Sigmoid colon (tissue), 4 donors: ENCODE results near the gene TIMP3.

Experiments
- CTCF ChIP-seq, 4 experiments: fragments of 450-650 bp in 3 of 4; fragments of 200-600 bp in 1 of 4; IDR thresholded peaks; one replicate each; pipeline ENCODE4 v1.5.1; 2016 to 2019; ENCODE audit warnings: antibody characterized with exemption in 4 of 4, mild to moderate bottlenecking in 3 of 4, moderate library complexity in 2 of 4
- EP300 ChIP-seq, 4 donors: sonication (generic); formaldehyde crosslinking; IDR thresholded peaks; one replicate each; pipeline ENCODE4 v1.6.1; 2017; ENCODE audit warnings: antibody characterized with exemption in 4 of 4
- POLR2A ChIP-seq, 2 donors: fragments of 450-650 bp; IDR thresholded peaks; one replicate each; pipeline ENCODE4 v1.6.1; 2016; ENCODE audit warnings: antibody characterized with exemption in 2 of 2, mild to moderate bottlenecking in 2 of 2, moderate library complexity in 2 of 2

- TF ChIP-seq POLR2A (IDR thresholded peaks at IDR 0.05) (no peak), CTCF (IDR thresholded peaks at IDR 0.05) (no peak), EP300 (IDR thresholded peaks at IDR 0.05) (peak in 3 of 4 donors; percentile 10 to 80 (median 46))
These were observed 51.1 kb downstream of the TIMP3 start for GRCh38 chr22:32852395-32853251.
